T-helper 2 cell treated with Interferon-gamma antibody and Interleukin-4, amounts not matched to agents 5 μg/mL and 100 μg/mL, for 36 hours (primary cell): ENCODE data around the gene CASD1.

Experiments
- DNase-seq: peaks from one replicate; pipeline ENCODE4 v3.0.0; 2021; ENCODE audit warnings: low spot score
- H3K27ac Mint-ChIP-seq: one replicate; pipeline ENCODE4 v1.8.0; 2021; ENCODE audit warnings: mild to moderate bottlenecking, mixed read lengths
- H3K27me3 Mint-ChIP-seq: one replicate; pipeline ENCODE4 v1.8.0; 2021; ENCODE audit warnings: low read depth, mixed read lengths
- H3K36me3 Mint-ChIP-seq: one replicate; pipeline ENCODE4 v1.8.0; 2021; ENCODE audit warnings: low read depth, mixed read lengths
- H3K4me1 Mint-ChIP-seq: one replicate; pipeline ENCODE4 v1.8.0; 2021; ENCODE audit warnings: low read depth, mixed read lengths
- H3K4me3 Mint-ChIP-seq: one replicate; pipeline ENCODE4 v1.8.0; 2022; ENCODE audit warnings: mild to moderate bottlenecking, moderate library complexity, mixed read lengths
- H3K9me3 Mint-ChIP-seq: one replicate; pipeline ENCODE4 v1.8.0; 2021; ENCODE audit warnings: mixed read lengths

Gene CASD1

GRCh38 chr7:94498918-94499317, 10.7 kb upstream of the CASD1 start:
- Mint-ChIP-seq H3K27ac (no peak overlapping the region), H3K4me1 (no peaks in the 10 kb centered on the region), H3K4me3 (no peak overlapping the region), H3K27me3 (peaks cover 18% of the 10 kb centered on the region), H3K36me3 (no peaks in the 10 kb centered on the region), H3K9me3 (no peaks in the 10 kb centered on the region)
- no peak for DNase-seq

GRCh38 chr7:94507462-94507861, 2.1 kb upstream of the CASD1 start:
- H3K36me3 Mint-ChIP-seq = no peaks in the 10 kb centered on the region
- peaks cover 7% of the 10 kb centered on the region for H3K27me3 Mint-ChIP-seq
- peaks cover 3% of the 10 kb centered on the region for H3K9me3 Mint-ChIP-seq
- H3K27ac Mint-ChIP-seq = no peak overlapping the region
- DNase-seq = no peak
- peaks cover 22% of the 10 kb centered on the region for H3K4me1 Mint-ChIP-seq
- H3K4me3 Mint-ChIP-seq = no peak overlapping the region

- peaks cover 3% of the 10 kb centered on the region for H3K9me3 Mint-ChIP-seq
- H3K27ac Mint-ChIP-seq = no peak overlapping the region
- no peak for DNase-seq
- peak overlapping the region; percentile 82 for H3K4me3 Mint-ChIP-seq
- peaks cover 25% of the 10 kb centered on the region for H3K4me1 Mint-ChIP-seq
- peaks cover 7% of the 10 kb centered on the region for H3K27me3 Mint-ChIP-seq
- H3K36me3 Mint-ChIP-seq = no peaks in the 10 kb centered on the region
These were observed 1.6 kb upstream of the CASD1 start for GRCh38 chr7:94507962-94508361.

- Mint-ChIP-seq H3K36me3 (peaks cover 5% of the 10 kb centered on the region), H3K9me3 (peaks cover 3% of the 10 kb centered on the region), H3K4me1 (peaks cover 36% of the 10 kb centered on the region), H3K27ac (peak overlapping the region; percentile 85), H3K27me3 (no peaks in the 10 kb centered on the region), H3K4me3 (peak overlapping the region; percentile 82)
- DNase-seq = peak; percentile 63
These were observed 425 bp downstream of the CASD1 start for GRCh38 chr7:94509887-94510581.

GRCh38 chr7:94510582-94511496, 1.2 kb downstream of the CASD1 start:
- DNase-seq = peak; percentile 34
- H3K4me1 Mint-ChIP-seq = peaks cover 40% of the 10 kb centered on the region

GRCh38 chr7:94511718-94512117, 2.1 kb downstream of the CASD1 start:
- Mint-ChIP-seq H3K27ac (no peak overlapping the region), H3K4me3 (peak overlapping the region; percentile 81), H3K27me3 (no peaks in the 10 kb centered on the region), H3K4me1 (peaks cover 43% of the 10 kb centered on the region), H3K36me3 (peaks cover 5% of the 10 kb centered on the region), H3K9me3 (peaks cover 3% of the 10 kb centered on the region)
- no peak for DNase-seq

More at GRCh38 chr7:94510582-94511496, 1.2 kb downstream of the CASD1 start:
- Mint-ChIP-seq H3K27ac (peak overlapping the region; percentile 81), H3K9me3 (peaks cover 3% of the 10 kb centered on the region), H3K36me3 (peaks cover 5% of the 10 kb centered on the region), H3K27me3 (no peaks in the 10 kb centered on the region), H3K4me3 (peak overlapping the region; percentile 81)

- Mint-ChIP-seq H3K4me1 (peaks cover 44% of the 10 kb centered on the region), H3K9me3 (peaks cover 3% of the 10 kb centered on the region), H3K4me3 (no peak overlapping the region), H3K27me3 (no peaks in the 10 kb centered on the region), H3K27ac (no peak overlapping the region), H3K36me3 (peaks cover 5% of the 10 kb centered on the region)
- DNase-seq = no peak
These were observed 3.3 kb downstream of the CASD1 start for GRCh38 chr7:94512735-94513564.

GRCh38 chr7:94513565-94513860, 3.9 kb downstream of the CASD1 start:
- no peak overlapping the region for H3K4me3 Mint-ChIP-seq
- no peak overlapping the region for H3K27ac Mint-ChIP-seq

GRCh38 chr7:94514140-94514889, 4.7 kb downstream of the CASD1 start:
- peaks cover 7% of the 10 kb centered on the region for H3K36me3 Mint-ChIP-seq
- H3K27me3 Mint-ChIP-seq = no peaks in the 10 kb centered on the region
- no peak overlapping the region for H3K4me3 Mint-ChIP-seq
- no peaks in the 10 kb centered on the region for H3K9me3 Mint-ChIP-seq
- no peak overlapping the region for H3K27ac Mint-ChIP-seq
- peaks cover 38% of the 10 kb centered on the region for H3K4me1 Mint-ChIP-seq
- no peak for DNase-seq

More at GRCh38 chr7:94513565-94513860, 3.9 kb downstream of the CASD1 start:
- Mint-ChIP-seq H3K4me1 (peaks cover 42% of the 10 kb centered on the region), H3K9me3 (peaks cover under 1% of the 10 kb centered on the region), H3K36me3 (peaks cover 7% of the 10 kb centered on the region), H3K27me3 (no peaks in the 10 kb centered on the region)
- DNase-seq = no peak

GRCh38 chr7:94514917-94515316, 5.3 kb downstream of the CASD1 start:
- H3K9me3 Mint-ChIP-seq = no peaks in the 10 kb centered on the region
- DNase-seq = no peak
- H3K4me1 Mint-ChIP-seq = peaks cover 38% of the 10 kb centered on the region
- no peak overlapping the region for H3K4me3 Mint-ChIP-seq
- peaks cover 11% of the 10 kb centered on the region for H3K36me3 Mint-ChIP-seq
- H3K27me3 Mint-ChIP-seq = no peaks in the 10 kb centered on the region
- no peak overlapping the region for H3K27ac Mint-ChIP-seq

- H3K36me3 Mint-ChIP-seq = peaks cover 7% of the 10 kb centered on the region
- no peak for DNase-seq
- H3K4me1 Mint-ChIP-seq = no peaks in the 10 kb centered on the region
- H3K4me3 Mint-ChIP-seq = no peak overlapping the region
- no peaks in the 10 kb centered on the region for H3K27me3 Mint-ChIP-seq
- H3K9me3 Mint-ChIP-seq = no peaks in the 10 kb centered on the region
- H3K27ac Mint-ChIP-seq = no peak overlapping the region
These were observed 16.3 kb downstream of the CASD1 start for GRCh38 chr7:94525923-94526322.

GRCh38 chr7:94529516-94529915, 19.9 kb downstream of the CASD1 start:
- Mint-ChIP-seq H3K27ac (no peak overlapping the region), H3K4me3 (no peak overlapping the region), H3K36me3 (peaks cover 5% of the 10 kb centered on the region), H3K4me1 (no peaks in the 10 kb centered on the region), H3K27me3 (no peaks in the 10 kb centered on the region), H3K9me3 (no peaks in the 10 kb centered on the region)
- no peak for DNase-seq

- Mint-ChIP-seq H3K9me3 (no peaks in the 10 kb centered on the region), H3K27ac (no peak overlapping the region), H3K27me3 (no peaks in the 10 kb centered on the region), H3K4me1 (no peaks in the 10 kb centered on the region), H3K4me3 (no peak overlapping the region), H3K36me3 (peaks cover 5% of the 10 kb centered on the region)
- DNase-seq = no peak
These were observed 20.5 kb downstream of the CASD1 start for GRCh38 chr7:94530109-94530508.
